ENCODE data around the gene NF1. TPM values are rescaled to one million over a fixed set of nuclear protein-coding genes. Genes with fewer than 3 reads are reported as not detected.

Gene NF1
- total and polyA plus RNA-seq, 11 donors, result 6.8 to 82.0 (median 51.4) TPM

- peaks cover 0 to 7% (median 0%) of the 10 kb centered on the region in 9 donors for H3K27me3 ChIP-seq
- ATAC-seq, result no peak
- DNase-seq, result no peak
- no peaks in the 10 kb centered on the region for H3K9me3 ChIP-seq
- 85 to 90% (median 89%) methylated on average over 10 to 11 of the region's 11 CpGs for WGBS, 4 donors
- no peaks in the 10 kb centered on the region for H3K4me1 ChIP-seq
- TF ChIP-seq POLR2A (IDR thresholded peaks at IDR 0.05), result no peak
- no peak overlapping the region for H3K4me3 ChIP-seq
- H3K27ac ChIP-seq, result no peak overlapping the region
- H3K36me3 ChIP-seq, result no peaks in the 10 kb centered on the region
- intact Hi-C loops (cut with DNase I), result no loop called here
These were observed 306.9 kb downstream of the NF1 start for GRCh38 chr17:31401456-31402254.

DNA sequence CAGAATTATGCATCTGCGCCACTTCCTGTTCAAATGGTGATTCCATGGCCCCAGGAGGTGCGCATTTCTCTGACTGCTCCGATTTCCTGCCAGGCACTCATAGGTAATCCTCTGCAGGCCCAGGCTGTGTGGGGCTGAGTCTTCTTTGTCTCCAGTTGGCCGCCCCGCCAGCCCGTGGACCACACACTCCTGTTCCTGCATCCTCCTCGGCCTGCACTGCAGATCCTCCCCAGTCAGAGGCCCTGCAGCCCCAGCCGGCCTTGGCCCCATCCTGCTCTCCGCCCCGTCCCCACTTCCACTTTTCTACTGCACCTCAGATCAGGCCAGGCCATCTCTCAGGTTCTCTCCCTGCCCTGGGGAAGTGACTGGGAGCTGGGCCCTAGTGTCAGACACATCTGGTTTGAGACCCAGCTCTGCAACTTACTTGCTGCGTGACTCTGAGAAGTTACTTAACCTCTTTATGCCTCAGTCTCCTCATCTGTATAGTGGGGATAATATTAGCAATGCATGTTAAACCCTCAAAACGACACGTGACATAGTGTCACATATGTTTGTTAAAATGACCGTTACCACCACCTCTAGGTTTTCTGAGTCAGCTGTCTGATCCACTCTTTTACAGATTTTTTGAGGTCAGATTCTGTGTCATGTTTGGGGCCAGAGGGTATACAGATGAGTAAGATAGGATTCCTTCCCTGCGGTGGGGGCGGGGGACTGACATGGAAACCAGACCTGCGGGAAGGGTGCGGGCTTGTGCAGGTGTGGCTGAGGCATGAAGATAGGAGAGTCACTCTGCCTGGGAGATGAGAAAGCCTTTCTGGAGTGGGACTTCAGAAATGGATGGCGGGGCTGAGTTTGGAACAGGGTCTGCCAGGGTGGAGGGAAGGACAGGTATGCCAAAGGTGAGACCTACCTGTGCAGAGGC lies 309.5 kb downstream of the NF1 start:
- Histone ChIP-seq H3K36me3 (no peaks in the 10 kb centered on the region), H3K27ac (no peak overlapping the region), H3K27me3 (peaks cover 0 to 2% (median 0%) of the 10 kb centered on the region in 9 donors), H3K4me3 (no peak overlapping the region), H3K9me3 (no peaks in the 10 kb centered on the region), H3K4me1 (no peaks in the 10 kb centered on the region)
- ATAC-seq, result no peak
- WGBS, 4 donors, result 81 to 85% (median 84%) methylated on average over 19 of the region's 19 CpGs
- intact Hi-C loops (cut with DNase I), result no loop called here
- no peak for TF ChIP-seq POLR2A (IDR thresholded peaks at IDR 0.05)
- no peak for DNase-seq

GRCh38 chr17:31405890-31406371 lies 311.2 kb downstream of the NF1 start:
- H3K9me3 ChIP-seq, result no peaks in the 10 kb centered on the region
- H3K36me3 ChIP-seq, result no peaks in the 10 kb centered on the region
- 55 to 63% (median 59%) methylated on average over 5 of the region's 5 CpGs for whole genome bisulfite sequencing, 4 donors
- no peak for TF ChIP-seq POLR2A (IDR thresholded peaks at IDR 0.05)
- TF ChIP-seq, protein P1, sequence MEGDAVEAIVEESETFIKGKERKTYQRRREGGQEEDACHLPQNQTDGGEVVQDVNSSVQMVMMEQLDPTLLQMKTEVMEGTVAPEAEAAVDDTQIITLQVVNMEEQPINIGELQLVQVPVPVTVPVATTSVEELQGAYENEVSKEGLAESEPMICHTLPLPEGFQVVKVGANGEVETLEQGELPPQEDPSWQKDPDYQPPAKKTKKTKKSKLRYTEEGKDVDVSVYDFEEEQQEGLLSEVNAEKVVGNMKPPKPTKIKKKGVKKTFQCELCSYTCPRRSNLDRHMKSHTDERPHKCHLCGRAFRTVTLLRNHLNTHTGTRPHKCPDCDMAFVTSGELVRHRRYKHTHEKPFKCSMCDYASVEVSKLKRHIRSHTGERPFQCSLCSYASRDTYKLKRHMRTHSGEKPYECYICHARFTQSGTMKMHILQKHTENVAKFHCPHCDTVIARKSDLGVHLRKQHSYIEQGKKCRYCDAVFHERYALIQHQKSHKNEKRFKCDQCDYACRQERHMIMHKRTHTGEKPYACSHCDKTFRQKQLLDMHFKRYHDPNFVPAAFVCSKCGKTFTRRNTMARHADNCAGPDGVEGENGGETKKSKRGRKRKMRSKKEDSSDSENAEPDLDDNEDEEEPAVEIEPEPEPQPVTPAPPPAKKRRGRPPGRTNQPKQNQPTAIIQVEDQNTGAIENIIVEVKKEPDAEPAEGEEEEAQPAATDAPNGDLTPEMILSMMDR (IDR thresholded peaks at IDR 0.05), result no peak
- intact Hi-C loops (cut with DNase I), result no loop called here
- ATAC-seq (peak in 1 of 4 donors; percentile 29), DNase-seq (no peak)
- H3K27me3 ChIP-seq, result peaks cover 0 to 2% (median 0%) of the 10 kb centered on the region in 9 donors
- H3K4me1 ChIP-seq, result no peaks in the 10 kb centered on the region
- no peak overlapping the region for H3K4me3 ChIP-seq
- H3K27ac ChIP-seq, result no peak overlapping the region

DNA sequence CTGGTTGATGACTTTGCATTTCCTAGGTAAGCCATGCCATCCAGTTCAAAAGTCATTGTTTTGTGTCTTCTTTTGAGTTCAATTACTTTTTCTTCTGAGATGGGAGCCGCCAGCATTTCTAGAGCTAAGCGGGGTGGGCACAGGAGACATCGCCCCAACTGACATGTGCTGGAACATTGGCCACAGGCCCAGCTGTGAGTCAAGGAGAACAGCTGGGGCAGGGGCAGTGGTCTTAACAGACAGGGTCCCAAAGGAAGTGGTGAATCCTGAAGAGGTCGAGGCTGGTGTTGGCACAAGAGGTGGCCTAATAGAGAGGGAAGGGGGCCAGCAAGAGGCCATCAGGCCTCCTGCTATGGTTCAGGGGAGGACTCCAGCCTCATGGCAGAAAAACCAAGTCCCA lies 313.8 kb downstream of the NF1 start:
- Histone ChIP-seq H3K27me3 (peaks cover 0 to 2% (median 0%) of the 10 kb centered on the region in 9 donors), H3K4me1 (peaks cover 0 to 3% (median under 1%) of the 10 kb centered on the region in 12 donors), H3K27ac (no peak overlapping the region), H3K4me3 (no peak overlapping the region), H3K9me3 (no peaks in the 10 kb centered on the region), H3K36me3 (no peaks in the 10 kb centered on the region)
- ATAC-seq, result no peak
- no peak for DNase-seq
- TF ChIP-seq, protein P1 (IDR thresholded peaks at IDR 0.05), result no peak
- TF ChIP-seq POLR2A (IDR thresholded peaks at IDR 0.05), result no peak
- intact Hi-C loops (cut with DNase I), result no loop called here
- 74 to 91% (median 79%) methylated on average over 4 of the region's 4 CpGs for WGBS, 4 donors

Data from heart left ventricle (tissue), 16 donors.